ENCODE data around the gene LIPA.

The LIPA gene

DNA sequence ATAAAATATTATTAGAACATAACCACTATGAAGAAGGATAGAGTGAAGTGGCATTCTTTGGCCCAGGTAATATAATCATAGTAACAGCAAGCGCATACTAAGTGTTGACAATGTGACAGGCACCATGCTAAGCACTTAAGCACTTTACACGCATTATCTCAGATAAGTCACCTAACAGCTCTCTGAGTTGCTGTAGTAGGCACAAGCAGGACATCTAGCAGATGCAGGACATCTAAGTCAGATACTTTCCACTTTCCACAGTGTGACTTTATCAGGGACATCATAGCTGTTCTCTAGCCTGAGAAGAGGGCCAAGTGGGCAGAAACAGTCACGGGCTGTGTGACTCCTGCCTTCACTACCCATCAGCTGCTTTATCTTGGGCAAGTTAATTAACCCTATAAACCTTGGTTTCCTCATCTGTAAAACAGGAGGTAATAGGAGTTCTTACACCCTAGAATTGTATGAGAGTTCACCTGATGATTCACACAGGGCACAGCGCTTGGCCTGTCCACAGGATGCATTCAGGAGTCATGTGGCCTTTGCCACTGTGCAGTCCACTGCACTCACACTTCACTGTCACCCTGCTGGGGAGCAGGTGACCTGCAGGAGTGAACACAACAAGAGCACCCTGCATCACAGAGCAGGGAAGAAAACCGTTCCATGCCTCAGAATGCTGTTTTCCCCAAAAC lies 12.5 kb downstream of the LIPA start:
- no peak for DNase-seq

DNA sequence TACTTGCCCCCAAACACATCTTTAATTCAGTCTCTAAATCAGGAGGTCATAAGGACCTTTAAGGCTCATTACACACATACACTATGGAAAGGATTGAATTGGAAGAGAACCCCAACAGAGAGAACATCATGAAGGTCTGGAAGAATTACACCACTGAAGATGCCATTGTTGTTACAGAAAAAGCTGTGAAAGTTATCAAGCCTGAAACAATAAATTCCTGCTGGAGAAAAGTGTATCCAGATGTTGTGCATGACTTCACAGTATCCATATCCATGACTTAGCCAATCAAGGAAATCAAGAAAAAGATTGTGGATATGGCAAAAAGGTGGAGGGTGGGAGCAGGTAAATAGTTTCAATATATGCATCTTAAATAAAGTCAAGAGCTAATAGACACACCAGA lies 13.7 kb downstream of the LIPA start:
- DNase-seq, result no peak

- DNase-seq, result no peak
These were observed 15.3 kb downstream of the LIPA start for GRCh38 chr10:89236226-89236797.

GRCh38 chr10:89235073-89235798 lies 16.3 kb downstream of the LIPA start:
- no peak for DNase-seq

GRCh38 chr10:89233033-89233432 lies 18.5 kb downstream of the LIPA start:
- DNase-seq, result no peak

DNA sequence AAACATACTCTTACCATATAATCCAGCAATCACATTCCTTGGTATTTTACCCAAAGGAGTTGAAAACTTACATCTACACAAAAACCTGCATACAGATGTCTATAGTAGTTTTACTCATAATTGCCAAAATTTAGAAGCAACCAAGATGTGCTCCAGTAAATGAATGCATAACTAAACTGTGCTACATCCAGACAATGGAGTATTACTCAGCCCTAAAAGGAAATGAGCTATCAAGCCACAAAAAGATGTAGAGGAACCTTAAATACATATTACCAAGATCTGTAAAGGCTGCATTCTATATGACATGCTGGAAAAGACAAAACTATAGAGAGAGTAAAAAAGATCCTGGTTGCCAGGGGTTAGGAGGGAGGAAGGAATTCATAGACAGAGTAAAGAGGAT lies 22.6 kb downstream of the LIPA start:
- no peak for DNase-seq

DNA sequence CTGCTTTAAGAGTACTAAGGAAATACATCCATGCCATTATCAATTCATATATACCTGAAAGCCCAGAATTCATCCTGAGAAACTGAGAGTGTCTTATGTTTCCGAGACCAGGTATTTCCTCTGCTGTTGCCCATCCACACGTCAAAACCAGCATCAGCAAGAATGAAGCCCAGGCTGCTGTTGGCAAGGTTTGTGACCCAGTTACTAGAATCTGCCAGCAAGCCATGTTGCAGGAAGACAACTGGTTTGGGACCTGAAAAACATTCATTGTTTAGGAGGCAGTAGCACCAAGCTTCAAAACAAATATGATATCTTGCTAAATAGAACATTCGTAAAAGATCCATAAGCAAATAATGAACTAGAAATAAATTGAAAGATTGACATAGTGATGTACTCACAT lies 23.4 kb downstream of the LIPA start:
- DNase-seq, result no peak

DNA sequence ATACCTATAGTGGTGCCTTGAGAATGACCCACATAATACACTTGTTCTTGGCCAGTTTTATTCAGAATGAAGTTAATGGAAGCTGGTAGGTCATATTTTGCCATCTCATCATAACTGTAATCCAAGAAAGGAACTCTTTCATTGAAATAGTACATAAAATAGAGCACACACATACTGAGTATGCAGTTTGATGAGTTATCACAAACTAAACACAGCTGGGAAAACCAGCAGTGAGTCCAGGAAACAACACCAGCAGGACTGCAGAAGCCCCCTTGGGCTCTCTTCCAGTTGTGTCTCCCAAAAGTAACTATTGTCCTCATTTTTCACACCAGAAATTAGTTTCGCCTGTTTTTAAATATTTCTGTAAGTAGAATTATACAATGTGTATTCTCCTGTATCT lies 24.7 kb downstream of the LIPA start:
- DNase-seq, result no peak

DNA sequence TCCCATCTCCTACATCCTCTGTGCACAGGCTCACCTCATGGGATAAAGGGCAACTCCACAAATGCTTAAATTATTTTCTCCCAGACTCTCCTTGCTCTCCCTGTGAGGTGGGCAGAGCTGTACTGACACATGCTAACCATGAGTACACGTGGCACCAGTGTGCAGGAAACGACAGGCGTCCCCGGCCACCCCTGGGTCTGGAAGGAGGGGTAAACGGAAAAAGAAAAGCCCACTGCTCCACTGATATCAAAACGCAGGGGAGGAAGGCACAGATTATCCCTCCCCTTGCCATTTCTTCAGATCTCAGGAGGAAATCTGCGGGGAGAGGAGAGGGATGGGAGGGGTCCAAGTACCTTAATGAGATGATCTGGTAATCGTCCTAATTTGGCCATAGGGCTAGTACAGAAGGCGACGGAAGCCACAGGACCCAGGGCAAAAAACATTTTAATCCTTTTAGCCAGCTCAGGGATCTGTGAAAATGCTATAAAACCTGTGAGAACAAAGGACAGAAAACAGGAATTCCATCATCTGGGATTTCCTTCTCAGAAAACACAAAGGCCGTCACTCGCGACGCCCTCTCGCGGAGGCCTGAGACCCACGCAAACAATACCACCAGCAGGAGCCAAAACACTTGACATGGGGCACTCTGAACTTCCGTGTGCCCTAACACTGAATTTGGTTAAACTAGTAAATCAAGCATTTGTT lies 26.7 kb downstream of the LIPA start:
- DNase-seq, result no peak

DNA sequence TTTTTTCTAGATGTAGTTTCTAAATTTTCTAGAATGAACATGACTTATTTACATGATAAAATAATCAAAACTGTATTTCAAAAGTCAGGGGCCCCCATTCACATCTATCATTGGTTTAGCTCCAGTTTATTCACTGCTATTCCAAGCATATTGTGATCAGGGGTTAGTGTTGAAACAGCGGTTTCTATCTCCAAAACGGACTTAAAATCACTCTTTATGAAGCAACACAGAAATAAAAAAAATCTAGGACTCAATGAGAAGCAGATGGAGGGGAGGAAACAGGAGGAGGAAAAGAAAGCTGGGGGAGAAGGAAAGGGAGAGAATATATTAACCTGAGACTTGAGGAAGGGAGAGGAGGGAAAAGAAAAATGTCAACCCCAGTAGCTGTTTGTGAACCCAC lies 29.7 kb downstream of the LIPA start:
- no peak for DNase-seq

GRCh38 chr10:89219513-89220218 lies 31.9 kb downstream of the LIPA start:
- DNase-seq, result no peak

DNA sequence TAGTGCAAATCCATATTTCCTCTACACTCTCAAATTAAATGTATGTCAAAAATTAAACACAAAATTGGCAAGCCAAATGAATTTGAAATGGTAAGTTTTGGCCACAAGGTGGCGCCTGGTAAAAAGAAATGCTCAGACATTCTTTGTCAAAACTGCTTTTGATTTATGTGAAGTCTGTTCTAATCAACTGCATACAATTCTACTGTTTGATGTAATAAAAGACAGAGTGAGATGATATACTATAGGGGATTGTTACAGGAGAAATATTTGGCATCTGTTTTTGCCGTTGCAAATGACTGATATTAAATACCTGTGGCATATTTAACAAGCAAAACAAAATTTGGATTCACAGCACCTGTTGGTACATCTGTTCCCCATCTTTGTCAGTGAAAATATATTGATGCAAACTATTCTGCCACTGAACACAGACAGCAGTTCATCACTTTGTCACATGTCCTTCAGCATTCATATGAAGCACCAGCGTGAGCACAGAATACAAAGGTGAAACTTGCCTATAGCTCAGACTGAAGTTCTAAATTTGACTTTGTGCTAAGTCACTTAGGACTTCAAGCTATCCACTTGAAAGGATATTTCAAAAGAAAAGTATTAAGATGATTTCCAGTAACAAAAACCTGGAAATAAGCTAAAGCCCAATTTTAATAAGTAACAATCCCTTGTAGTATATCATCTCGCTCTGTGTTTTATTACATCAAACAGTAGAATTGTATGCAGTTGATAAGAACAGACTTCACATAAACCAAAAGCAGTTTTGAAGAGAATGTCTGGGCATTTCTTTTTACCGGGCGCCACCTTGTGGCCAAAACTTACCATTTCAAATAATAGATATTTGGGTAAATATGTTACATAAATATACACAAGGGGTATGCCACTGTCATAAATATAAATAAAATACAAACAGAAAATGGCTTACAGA lies 34.3 kb downstream of the LIPA start:
- peak; percentile 58 for DNase-seq

GRCh38 chr10:89216056-89216455 lies 35.5 kb downstream of the LIPA start:
- no peak for DNase-seq

DNA sequence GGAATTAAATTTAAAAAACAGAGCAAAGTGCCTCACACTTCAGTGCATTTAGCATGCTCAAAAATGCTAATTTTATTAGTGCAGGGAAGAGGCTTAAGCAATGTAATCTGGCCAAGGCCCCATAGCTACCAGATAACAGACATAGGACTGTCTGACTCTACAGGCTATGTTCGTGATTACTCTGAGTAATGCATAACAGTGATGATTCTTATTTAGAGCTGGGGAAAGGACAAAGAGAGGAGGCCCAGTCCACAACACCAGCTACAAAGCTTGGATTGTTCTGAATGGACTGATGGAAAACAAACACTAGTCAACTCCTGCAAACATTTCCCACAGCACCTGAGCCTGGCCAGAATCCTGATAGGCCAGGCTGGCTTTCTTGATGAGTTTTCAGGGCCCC lies 36.1 kb downstream of the LIPA start:
- no peak for DNase-seq

DNA sequence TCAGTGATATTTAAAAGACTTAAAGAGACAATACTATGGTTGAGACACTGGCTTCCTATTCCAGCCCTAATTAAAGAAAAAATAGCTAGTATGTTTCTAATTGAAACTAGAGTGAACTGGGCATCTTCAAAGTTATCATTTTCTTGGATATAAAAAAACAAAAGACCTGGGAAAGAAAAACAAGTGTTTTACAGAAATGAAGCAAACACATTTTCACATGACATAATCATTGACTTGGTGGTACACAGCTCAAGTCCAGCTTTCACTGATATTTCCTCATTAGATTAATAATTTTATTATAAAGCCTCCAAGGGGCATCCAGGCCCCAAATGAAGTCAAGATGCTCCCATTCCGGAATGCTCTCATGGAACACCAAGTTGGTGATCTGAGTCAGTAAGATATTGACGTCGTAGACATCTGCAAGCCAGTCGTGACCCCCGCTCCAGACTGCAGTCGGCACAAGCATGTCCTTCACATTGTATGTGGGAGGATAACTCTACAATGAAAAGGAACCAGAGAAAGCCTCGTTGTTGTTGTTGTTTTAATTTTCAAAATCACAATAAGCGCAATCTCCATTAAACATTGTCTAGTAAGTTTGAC lies 36.9 kb downstream of the LIPA start:
- no peak for DNase-seq

DNA sequence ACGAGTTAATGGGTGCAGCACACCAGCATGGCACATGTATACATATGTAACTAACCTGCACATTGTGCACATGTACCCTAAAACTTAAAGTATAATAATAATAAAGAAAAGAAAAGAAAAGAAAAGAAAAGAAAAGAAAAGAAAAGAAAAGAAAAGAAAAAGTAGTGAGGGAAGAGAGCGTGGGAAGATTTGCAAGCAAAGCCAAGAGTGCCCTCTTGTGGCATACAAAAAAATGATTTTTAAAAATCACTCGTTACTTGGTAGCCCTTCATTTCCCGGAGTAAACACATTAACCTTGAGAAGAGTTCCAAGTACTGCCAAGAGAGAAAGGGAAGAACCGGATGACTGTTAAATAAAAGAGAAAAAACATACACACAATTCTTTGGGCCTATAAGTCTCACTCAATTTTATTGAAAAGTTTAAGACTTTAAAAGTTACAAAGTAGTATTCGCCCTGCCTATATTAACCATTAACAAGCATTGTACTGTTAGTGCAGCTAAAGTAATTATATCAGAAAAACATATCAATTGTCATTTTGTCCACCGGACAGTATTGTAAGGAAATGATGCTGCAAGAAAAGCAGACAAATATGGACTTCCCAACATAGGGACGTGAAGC lies 38.3 kb downstream of the LIPA start:
- peak; percentile 41 for DNase-seq

DNA sequence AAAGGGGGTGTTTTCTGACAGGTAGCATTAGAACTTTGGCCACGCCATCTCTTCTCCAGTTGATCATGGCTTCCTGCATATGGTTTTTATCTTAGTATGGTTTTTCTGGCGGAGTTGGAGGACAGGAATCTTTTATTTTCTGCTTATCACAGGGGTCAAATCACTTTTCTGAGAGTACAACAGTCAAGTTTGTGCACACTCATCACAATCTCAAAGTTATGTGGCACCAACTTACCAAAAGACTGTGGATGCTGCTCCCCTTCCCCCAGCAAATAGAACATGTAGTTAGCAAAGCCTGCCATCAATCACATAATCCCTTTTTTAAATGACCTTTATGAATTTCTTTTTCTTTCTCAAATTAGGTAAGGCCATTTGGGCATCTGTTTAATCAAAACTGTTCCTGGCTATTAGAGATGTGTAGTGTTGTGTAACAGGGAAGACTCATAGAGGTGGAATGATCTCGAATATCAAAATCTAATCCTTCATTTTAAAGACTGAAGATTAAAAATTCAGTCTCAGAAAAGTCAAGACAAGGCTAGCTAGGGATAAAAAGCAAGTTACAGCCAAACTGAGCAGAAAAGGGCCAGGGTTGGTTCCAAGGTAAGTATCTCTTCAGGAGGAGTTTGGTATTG lies 40.7 kb downstream of the LIPA start:
- no peak for DNase-seq

GRCh38 chr10:89209718-89210117 lies 41.9 kb downstream of the LIPA start:
- DNase-seq, result no peak

GRCh38 chr10:89207801-89208551 lies 43.6 kb downstream of the LIPA start:
- DNase-seq, result no peak
